GM12864 (cell line): ENCODE data around the gene DNAJC4.

Source experiments
- DNase-seq: peaks from one replicate; pipeline ENCODE4 v3.0.0-alpha.2; 2011; ENCODE audit warnings: low read depth
- H3K4me3 ChIP-seq: 2 replicates; pipeline ENCODE4 v1.5.1; 2011; ENCODE audit warnings: mild to moderate bottlenecking, low read depth, low read length, control low read depth
- CTCF ChIP-seq: IDR thresholded peaks from 2 replicates; pipeline ENCODE4 v1.5.1; 2011; ENCODE audit warnings: low read depth, mild to moderate bottlenecking, moderate library complexity, low read length, control low read depth, inconsistent platforms; ENCODE audit errors: missing control alignments

The DNAJC4 gene

DNA sequence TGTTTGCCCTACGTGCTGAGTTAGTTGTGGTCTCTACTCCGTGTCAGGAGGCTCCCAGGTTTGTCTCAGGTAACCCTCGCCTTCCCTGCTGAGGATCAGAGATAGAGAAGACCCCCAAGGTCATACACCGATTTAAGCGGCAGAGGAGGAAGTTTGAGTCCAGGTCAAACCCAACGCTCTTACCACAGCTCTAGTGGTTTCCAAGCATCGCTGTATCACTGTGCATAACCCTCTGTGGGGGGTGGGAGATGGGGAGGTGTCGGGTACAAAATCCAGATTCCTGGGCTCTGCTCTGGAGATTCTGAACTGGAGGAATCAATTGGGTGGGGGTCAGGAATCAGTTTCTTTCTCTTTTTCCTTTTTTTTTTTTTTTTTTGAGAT, 627 bp downstream of the DNAJC4 start:
- H3K4me3 ChIP-seq, result peak overlapping the region; percentile 82

GRCh38 chr11:64231546-64231945, 1.2 kb downstream of the DNAJC4 start:
- DNase-seq, result no peak
- no peak for TF ChIP-seq CTCF
- H3K4me3 ChIP-seq, result no peak overlapping the region

More for the DNA sequence above, 627 bp downstream of the DNAJC4 start:
- DNase-seq, result no peak
- TF ChIP-seq CTCF, result no peak

DNA sequence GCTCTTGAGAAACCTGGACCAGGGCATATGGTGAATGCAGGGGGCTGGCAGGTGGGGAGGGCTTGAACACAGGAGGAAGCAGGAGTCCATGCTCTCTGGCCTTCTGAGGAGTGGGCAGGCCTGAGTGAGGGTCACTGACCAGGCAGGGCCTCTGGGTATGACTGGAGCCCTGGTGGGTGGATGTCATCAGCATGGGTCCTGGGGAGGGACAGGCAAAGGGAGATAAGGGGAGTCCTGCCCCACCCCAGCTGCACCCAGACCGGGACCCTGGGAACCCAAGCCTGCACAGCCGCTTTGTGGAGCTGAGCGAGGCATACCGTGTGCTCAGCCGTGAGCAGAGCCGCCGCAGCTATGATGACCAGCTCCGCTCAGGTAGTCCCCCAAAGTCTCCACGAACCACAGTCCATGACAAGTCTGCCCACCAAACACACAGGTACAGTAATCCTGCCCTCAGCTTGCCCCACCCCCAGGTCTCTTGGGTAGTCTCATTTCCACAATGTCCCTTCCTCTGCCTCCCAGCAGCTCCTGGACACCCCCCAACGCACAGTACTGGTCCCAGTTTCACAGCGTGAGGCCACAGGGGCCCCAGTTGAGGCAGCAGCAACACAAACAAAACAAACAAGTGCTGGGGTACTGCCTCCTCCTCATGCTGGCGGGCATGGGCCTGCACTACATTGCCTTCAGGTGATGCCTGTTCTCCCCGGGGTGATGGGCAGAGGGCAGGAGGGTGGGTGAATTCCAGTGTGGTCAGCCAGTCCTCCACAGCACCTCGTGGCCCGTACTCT, 2.0 kb downstream of the DNAJC4 start:
- TF ChIP-seq CTCF, result no peak
- no peak overlapping the region for H3K4me3 ChIP-seq
- DNase-seq, result no peak

DNA sequence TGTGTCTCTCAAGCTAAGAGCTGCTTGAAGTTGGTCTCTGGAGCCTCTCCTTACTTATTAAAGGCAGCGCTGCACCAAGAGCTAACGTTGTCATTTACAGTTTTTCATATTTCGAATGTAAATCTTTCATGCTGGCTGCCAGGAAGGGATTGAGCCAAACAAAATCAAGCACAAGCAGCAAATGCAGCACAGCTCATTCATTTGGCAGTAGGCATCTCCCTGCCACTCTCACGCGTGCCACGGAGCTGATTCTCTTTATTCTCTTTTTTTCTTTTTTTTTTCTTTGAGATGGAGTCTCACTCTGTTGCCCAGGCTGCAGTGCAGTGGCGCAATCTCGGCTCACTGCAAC, 2.6 kb downstream of the DNAJC4 start:
- no peak for DNase-seq
- no peak for TF ChIP-seq CTCF
- no peak overlapping the region for H3K4me3 ChIP-seq

DNA sequence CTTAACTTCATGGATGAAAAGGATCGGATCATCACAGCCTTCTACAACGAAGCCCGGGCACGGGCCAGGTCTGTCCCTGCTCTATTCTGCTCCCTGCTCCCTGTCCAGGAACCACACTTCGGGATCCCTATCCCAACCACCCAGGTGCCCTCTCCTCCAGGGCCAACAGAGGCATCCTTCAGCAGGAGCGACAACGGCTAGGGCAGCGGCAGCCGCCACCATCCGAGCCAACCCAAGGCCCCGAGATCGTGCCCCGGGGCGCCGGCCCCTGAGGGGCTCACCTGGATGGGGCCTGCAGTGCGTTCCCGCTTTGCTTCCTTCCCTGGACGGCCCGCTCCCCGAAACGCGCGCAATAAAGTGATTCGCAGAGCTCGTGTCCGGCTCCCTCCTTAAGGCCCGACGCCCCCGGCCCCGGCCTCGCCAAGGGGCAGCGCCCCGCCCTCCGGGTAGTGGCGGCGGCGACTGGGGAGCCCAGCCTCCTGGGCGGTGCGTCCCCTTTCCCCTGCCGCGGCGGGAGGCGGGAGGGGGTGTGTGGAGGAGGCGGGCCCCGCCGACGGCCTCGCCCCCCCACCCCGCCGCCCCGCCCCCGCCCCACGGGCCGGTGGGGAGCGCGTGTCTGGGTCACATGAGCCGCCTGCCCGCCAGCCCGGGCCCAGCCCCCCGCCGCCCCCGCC, 3.7 kb downstream of the DNAJC4 start, which contains the start of gene VEGFB:
Gene VEGFB (plus strand): TSS at position 672 of the 674 bp plus-strand sequence. CDS start 250 bp downstream, outside the sequence.
- no peak for DNase-seq
- no peak for TF ChIP-seq CTCF
- H3K4me3 ChIP-seq, result peak within 1 kb of the TSS; percentile 63

DNA sequence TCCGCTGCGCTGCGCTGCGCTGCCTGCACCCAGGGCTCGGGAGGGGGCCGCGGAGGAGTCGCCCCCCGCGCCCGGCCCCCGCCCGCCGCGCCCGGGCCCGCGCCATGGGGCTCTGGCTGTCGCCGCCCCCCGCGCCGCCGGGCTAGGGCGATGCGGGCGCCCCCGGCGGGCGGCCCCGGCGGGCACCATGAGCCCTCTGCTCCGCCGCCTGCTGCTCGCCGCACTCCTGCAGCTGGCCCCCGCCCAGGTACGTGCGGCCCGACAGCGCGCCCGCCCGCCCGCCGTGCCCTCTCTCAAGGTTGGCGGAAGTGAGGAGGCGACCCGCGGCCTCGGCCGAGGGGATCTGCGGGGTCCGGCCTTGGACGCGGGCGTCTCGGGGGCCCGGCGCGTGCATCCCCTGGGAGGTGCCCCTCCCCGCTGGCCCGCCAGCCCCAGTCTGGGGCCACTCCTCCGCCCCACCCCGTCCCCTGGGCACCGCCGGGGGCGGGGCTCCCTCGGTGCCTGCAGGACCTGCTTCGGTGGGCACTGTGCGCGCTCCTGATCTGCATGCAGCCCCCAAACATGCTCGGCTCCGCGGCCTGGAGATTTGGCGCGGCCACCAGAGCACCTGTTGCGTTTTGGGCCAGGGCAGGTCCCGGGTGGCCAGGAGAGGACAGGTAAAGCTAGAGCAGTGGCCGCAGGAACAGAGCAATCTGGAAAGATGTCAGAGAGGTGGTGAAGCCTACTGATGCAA, 4.5 kb downstream of the DNAJC4 start:
- DNase-seq, result no peak

More for the DNA sequence above, 4.5 kb downstream of the DNAJC4 start:
- H3K4me3 ChIP-seq, result peak overlapping the region; percentile 63
- no peak for TF ChIP-seq CTCF
